GM12874 (cell line): ENCODE measurements around the gene YIPF6.

Experiments used
- CTCF ChIP-seq: IDR thresholded peaks from 2 replicates; pipeline ENCODE4 v1.5.1; 2011; ENCODE audit warnings: low read depth, mild to moderate bottlenecking, control low read depth, low read length, moderate library complexity; ENCODE audit not compliant: insufficient read depth

YIPF6 gene

GRCh38 chrX:68492583-68492982 lies 6.3 kb upstream of the YIPF6 start:
- no peak for TF ChIP-seq CTCF

- TF ChIP-seq CTCF = no peak
Measured at GRCh38 chrX:68498044-68498507, 775 bp upstream of the YIPF6 start.

GRCh38 chrX:68499543-68500504 lies 973 bp downstream of the YIPF6 start:
- no peak for TF ChIP-seq CTCF

- no peak for TF ChIP-seq CTCF
Measured at GRCh38 chrX:68503836-68504636, 5.2 kb downstream of the YIPF6 start.

- no peak for TF ChIP-seq CTCF
Measured at GRCh38 chrX:68506649-68507048, 7.8 kb downstream of the YIPF6 start.

GRCh38 chrX:68508799-68509198 lies 9.9 kb downstream of the YIPF6 start:
- no peak for TF ChIP-seq CTCF

- peak; percentile 58 for TF ChIP-seq CTCF
Measured at GRCh38 chrX:68511255-68511654, 12.4 kb downstream of the YIPF6 start.
